Measurements from ENCODE around the gene TINAGL1.

TINAGL1 gene

GRCh38 chr1:31627301-31627929 lies 51.1 kb downstream of the TINAGL1 start:
- DNase-seq (ENCODE audit: low read depth in 3 of 3): no peak

GRCh38 chr1:31627930-31628559 lies 51.7 kb downstream of the TINAGL1 start:
- no peak for DNase-seq (ENCODE audit: low read depth in 3 of 3)

- DNase-seq (ENCODE audit: low read depth in 3 of 3): no peak
Observed at GRCh38 chr1:31628931-31629556, 52.7 kb downstream of the TINAGL1 start.

GRCh38 chr1:31632649-31633048 lies 56.3 kb downstream of the TINAGL1 start:
- DNase-seq (ENCODE audit: low read depth in 3 of 3): no peak

GRCh38 chr1:31633117-31633516 lies 56.8 kb downstream of the TINAGL1 start:
- DNase-seq (ENCODE audit: low read depth in 3 of 3): peak in 1 of 3 experiments; percentile 25

Data from stimulated activated CD4-positive, alpha-beta T cell treated with anti-CD3 and anti-CD28 coated beads, TNF-alpha, amount 100 ng/mL, for 24 hours (primary cell).